K562 (cell line): ENCODE results near the gene MALAT1. TPM values are rescaled to one million over a fixed set of nuclear protein-coding genes. Genes with fewer than 3 reads are reported as not detected.
A peak's percentile ranks its signal among the peaks of the same experiment; 100 is the strongest.

ENCODE experiments used
- BDP1 ChIP-seq: IDR thresholded peaks from 3 replicates; pipeline ENCODE4 v1.6.1; 2011; ENCODE audit not compliant: insufficient read length, insufficient read depth
- CBX8 ChIP-seq: fragments of 200-600 bp; sonication (generic); IDR thresholded peaks from 2 replicates; pipeline ENCODE4 v1.6.1; 2012; ENCODE audit warnings: borderline replicate concordance, mixed run types, low read depth, mild to moderate bottlenecking, moderate library complexity, mixed read lengths, low read length, control low read depth, inconsistent platforms; ENCODE audit not compliant: poor library complexity, severe bottlenecking; ENCODE audit errors: extremely low read depth
- CTBP1 ChIP-seq: fragments of 450-650 bp; IDR thresholded peaks from 2 replicates; pipeline ENCODE4 v1.6.1; 2016; ENCODE audit warnings: borderline replicate concordance
- DIDO1 ChIP-seq: fragments of 450-650 bp; IDR thresholded peaks from 2 replicates; pipeline ENCODE4 v1.6.1; 2016; ENCODE audit warnings: low read depth, missing biosample characterization, missing genetic modification characterization
- E2F8 ChIP-seq: fragments of 450-650 bp; IDR thresholded peaks from 2 replicates; pipeline ENCODE4 v1.7.1; 2018; ENCODE audit warnings: mild to moderate bottlenecking, low read depth; ENCODE audit not compliant: partially characterized antibody
- EP300 ChIP-seq: IDR thresholded peaks from 2 replicates; pipeline ENCODE4 v1.6.1; 2012; ENCODE audit warnings: low read length, improper control_type of control experiment
- FOXJ3 ChIP-seq: sonication (generic); formaldehyde crosslinking; IDR thresholded peaks from 2 replicates; pipeline ENCODE4 v1.4.0; 2020; ENCODE audit warnings: mild to moderate bottlenecking, missing genetic modification reagents
- GTF2A2 ChIP-seq: IDR thresholded peaks from 2 replicates; pipeline ENCODE4 v1.6.1; 2016; ENCODE audit warnings: mild to moderate bottlenecking, missing genetic modification characterization, missing compliant biosample characterization
- GTF2B ChIP-seq: IDR thresholded peaks from 2 replicates; pipeline ENCODE4 v1.6.1; 2011; ENCODE audit not compliant: insufficient read length; ENCODE audit errors: extremely low read depth
- HDAC1 ChIP-seq, 2 experiments: fragments of 450-650 bp; IDR thresholded peaks; 2 replicates each; pipeline ENCODE4 v1.6.1; 2016 to 2017; ENCODE audit warnings: inconsistent platforms in 1 of 2, mild to moderate bottlenecking in 1 of 2, moderate library complexity in 1 of 2
- HDAC3 ChIP-seq: fragments of 450-650 bp; IDR thresholded peaks from 2 replicates; pipeline ENCODE4 v1.6.1; 2018; ENCODE audit warnings: borderline replicate concordance, mild to moderate bottlenecking, moderate library complexity; ENCODE audit not compliant: partially characterized antibody
- KDM1A ChIP-seq, 2 experiments: fragments of 450-650 bp; IDR thresholded peaks; 2 replicates each; pipeline ENCODE4 v1.6.1; 2016; ENCODE audit warnings: mild to moderate bottlenecking in 2 of 2
- KLF13 ChIP-seq: fragments of 450-650 bp; IDR thresholded peaks from 2 replicates; pipeline ENCODE4 v1.6.1; 2016; ENCODE audit warnings: missing genetic modification characterization, low read depth, mild to moderate bottlenecking, missing compliant biosample characterization, moderate library complexity, borderline replicate concordance
- SMAD3 ChIP-seq: fragments of 450-650 bp; formaldehyde crosslinking; conservative IDR thresholded peaks from 2 replicates; pipeline ENCODE4 v1.4.0; 2020; ENCODE audit warnings: mild to moderate bottlenecking
- SNAPC5 ChIP-seq: fragments of 250-450 bp; sonication (Bioruptor Pico); IDR thresholded peaks from 2 replicates; pipeline ENCODE4 v1.8.0; 2021; ENCODE audit warnings: moderate library complexity, mild to moderate bottlenecking, inconsistent platforms
- SP2 ChIP-seq: IDR thresholded peaks from 2 replicates; pipeline ENCODE4 v1.6.1; 2011; ENCODE audit warnings: mild to moderate bottlenecking, low read depth, low read length, moderate library complexity; ENCODE audit not compliant: poor library complexity, severe bottlenecking; ENCODE audit errors: extremely low read depth
- SRF ChIP-seq, 2 experiments: fragments of 250-450, 450-650 bp in 1 of 2; sonication (Bioruptor Pico) in 1 of 2; sonication (generic) in 1 of 2; formaldehyde crosslinking; IDR thresholded peaks; 2 replicates each; pipeline versions ENCODE4 v1.5.0 to v1.5.1; 2020 to 2022; ENCODE audit warnings: mild to moderate bottlenecking in 1 of 2, missing genetic modification reagents in 1 of 2
- TEAD1 ChIP-seq, 2 experiments: fragments of 450-650 bp in 1 of 2; sonication (generic) in 1 of 2; formaldehyde crosslinking; IDR thresholded peaks; 2 replicates each; pipeline versions ENCODE4 v1.4.0 to v1.8.0; 2020 to 2022; ENCODE audit warnings: mild to moderate bottlenecking in 2 of 2, missing genetic modification reagents in 1 of 2
- TOE1 ChIP-seq, 2 experiments: fragments of 450-650 bp in 1 of 2; sonication (generic) in 1 of 2; formaldehyde crosslinking in 1 of 2; IDR thresholded peaks; 2 replicates each; pipeline versions ENCODE4 v1.7.1 to v1.8.0; 2016 to 2022; ENCODE audit warnings: borderline replicate concordance in 2 of 2, mild to moderate bottlenecking in 2 of 2, antibody characterized with exemption in 1 of 2, inconsistent platforms in 1 of 2, low read depth in 1 of 2, missing genetic modification reagents in 1 of 2, moderate library complexity in 1 of 2
- XRCC3 ChIP-seq: fragments of 450-650 bp; IDR thresholded peaks from 2 replicates; pipeline ENCODE4 v1.6.1; 2017; ENCODE audit warnings: mild to moderate bottlenecking, moderate library complexity
- ZKSCAN3 ChIP-seq: fragments of 250-450 bp; sonication (Bioruptor Pico); IDR thresholded peaks from 2 replicates; pipeline ENCODE4 v1.4.0; 2020
- ZNF133 ChIP-seq: fragments of 250-450 bp; sonication (Bioruptor Pico); IDR thresholded peaks from 2 replicates; pipeline ENCODE4 v1.4.0; 2020; ENCODE audit warnings: mild to moderate bottlenecking
- ZNF23 ChIP-seq: fragments of 250-450 bp; sonication (Bioruptor Pico); IDR thresholded peaks from 2 replicates; pipeline ENCODE4 v1.4.0; 2020; ENCODE audit warnings: mild to moderate bottlenecking
- ZNF431 ChIP-seq: sonication (generic); formaldehyde crosslinking; IDR thresholded peaks from 2 replicates; pipeline ENCODE4 v1.8.0; 2022; ENCODE audit warnings: mild to moderate bottlenecking, missing genetic modification reagents
- polyA plus RNA-seq, 8 experiments: library from polyadenylated mRNA; depleted of rRNA in 4 of 8; stranded (reverse) in 5 of 8; unstranded in 3 of 8; fragments of >200 nt; fragmentation: Nextera tagmentation in 2 of 8; fragmentation: Illumina TruSeq in 1 of 8; extraction: Ambion mirVana in 2 of 8; extraction: Trizol in 1 of 8; gene quantifications; 2 replicates each; pipeline versions ENCODE4 v1.2.1 to v1.2.3, GENCODE V29; 2011 to 2014; ENCODE audit warnings: inconsistent platforms in 1 of 8, missing spikeins in 1 of 8
- total RNA-seq, 7 experiments: library from RNA; depleted of rRNA in 6 of 7; stranded (reverse); fragments of >200 nt in 6 of 7; fragmentation: Illumina TruSeq in 2 of 7; extraction: Trizol in 2 of 7; gene quantifications; 2 replicates each; pipeline versions ENCODE4 v1.2.1 to v1.2.3, GENCODE V29; 2011 to 2021; ENCODE audit warnings: low replicate concordance in 1 of 7
- TF ChIP-seq, protein P1 (sequence below): sonication (generic); formaldehyde crosslinking; IDR thresholded peaks from 2 replicates; pipeline ENCODE4 v1.8.1; 2022; ENCODE audit warnings: missing genetic modification reagents

MALAT1 gene
- total and polyA plus RNA-seq, 9 of the 15 experiments (the other 6 are each of a cell fraction or from before 2014, with no cell fraction given), result 363 to 8,715 (median 2,351) TPM

GRCh38 chr11:65501186-65501471 is 2.3 kb downstream of the MALAT1 start (continued):
- no peak for TF ChIP-seq TOE1 (IDR thresholded peaks at IDR 0.05; ENCODE audit: borderline replicate concordance)
- no peak for TF ChIP-seq TOE1 (CRISPR knock-in tag; IDR thresholded peaks at IDR 0.05; ENCODE audit: borderline replicate concordance, low read depth)
- TF ChIP-seq ZNF133 (CRISPR knock-in tag), result no peak
- no peak for TF ChIP-seq BDP1
- TF ChIP-seq TEAD1 (CRISPR knock-in tag; IDR thresholded peaks at IDR 0.05), result peak in 1 of 2 experiments; percentile 1; a peak in 1 of 4 replicates
- TF ChIP-seq E2F8, result no peak
- TF ChIP-seq ZNF23 (CRISPR knock-in tag), result no peak
- TF ChIP-seq KDM1A (IDR thresholded peaks at IDR 0.05), result 0 out of 4 replicates have a peak, but pooled peaks of 1 of the 2 experiments have one; percentile 6
- TF ChIP-seq SMAD3 (CRISPR knock-in tag), result no peak
- TF ChIP-seq KLF13, result no peak
- no peak for TF ChIP-seq SP2
- no peak for TF ChIP-seq ZNF431
- no peak for TF ChIP-seq GTF2B
- no peak for TF ChIP-seq GTF2A2 (tag)
- no peak for TF ChIP-seq ZKSCAN3 (CRISPR knock-in tag)
- no peak for TF ChIP-seq CTBP1
- TF ChIP-seq SNAPC5 (CRISPR knock-in tag), result no peak
- no peak for TF ChIP-seq DIDO1 (tag)
- TF ChIP-seq CBX8, result no peak
- TF ChIP-seq EP300, result no peak
- TF ChIP-seq FOXJ3 (CRISPR knock-in tag), result no peak
- TF ChIP-seq XRCC3, result peak; percentile 81
- TF ChIP-seq HDAC3, result no peak
- peak in 1 of 2 experiments; percentile 10; a peak in 1 of 4 replicates for TF ChIP-seq HDAC1 (IDR thresholded peaks at IDR 0.05)
- 0 out of 4 replicates have a peak, but pooled peaks of 1 of the 2 experiments have one; percentile 2 for TF ChIP-seq SRF (CRISPR knock-in tag; IDR thresholded peaks at IDR 0.05)
- TF ChIP-seq, protein P1, sequence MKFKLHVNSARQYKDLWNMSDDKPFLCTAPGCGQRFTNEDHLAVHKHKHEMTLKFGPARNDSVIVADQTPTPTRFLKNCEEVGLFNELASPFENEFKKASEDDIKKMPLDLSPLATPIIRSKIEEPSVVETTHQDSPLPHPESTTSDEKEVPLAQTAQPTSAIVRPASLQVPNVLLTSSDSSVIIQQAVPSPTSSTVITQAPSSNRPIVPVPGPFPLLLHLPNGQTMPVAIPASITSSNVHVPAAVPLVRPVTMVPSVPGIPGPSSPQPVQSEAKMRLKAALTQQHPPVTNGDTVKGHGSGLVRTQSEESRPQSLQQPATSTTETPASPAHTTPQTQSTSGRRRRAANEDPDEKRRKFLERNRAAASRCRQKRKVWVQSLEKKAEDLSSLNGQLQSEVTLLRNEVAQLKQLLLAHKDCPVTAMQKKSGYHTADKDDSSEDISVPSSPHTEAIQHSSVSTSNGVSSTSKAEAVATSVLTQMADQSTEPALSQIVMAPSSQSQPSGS, result no peak
